HepG2 (cell line): Measurements from ENCODE around the gene GAREM1. TPM values are rescaled to one million over a fixed set of nuclear protein-coding genes. Genes with fewer than 3 reads are reported as not detected.

ENCODE experiments used
- ATAC-seq: fragments of 200-7000 bp; cut with Tn5 transposase; 3 replicates; pipeline ENCODE4 v1.9.1; 2020; ENCODE audit warnings: mild to moderate bottlenecking, moderate library complexity
- BruUV-seq: library from RNA; stranded (reverse); fragments of 400-500 nt; replicated peaks from 2 replicates; lab custom pipeline; 2021; lab: Mats Ljungman, UMichigan
- CTCF ChIA-PET: fragments of 300-600 bp; formaldehyde crosslinking; extraction: SDS; loops from one replicate; lab custom pipeline; 2021; ENCODE audit warnings: low total read pairs, inconsistent platforms, low intra/inter-chr PET ratio; lab: Yijun Ruan, JAX
- POLR2A ChIA-PET: fragments of 350-600 bp; sonication (Branson Sonifier 250); formaldehyde crosslinking; loops from one replicate; lab custom pipeline; 2020; ENCODE audit warnings: antibody characterized with exemption, inconsistent platforms; lab: Yijun Ruan, JAX
- DNase-seq: peaks from one replicate; pipeline ENCODE4 v3.0.0-alpha.2; 2015; ENCODE audit warnings: low spot score
- FAIRE-seq: peaks from 3 replicates; lab custom pipeline; 2011; peaks lifted over from hg19 to GRCh38; lab: Jason Lieb, UNC
- H2AFZ ChIP-seq: one replicate; pipeline ENCODE4 v1.6.1; 2011; ENCODE audit warnings: low read length, inconsistent platforms
- H3K27ac ChIP-seq: fragments of 300-600 bp; 3 replicates; pipeline ENCODE4 v1.8.0; 2011; ENCODE audit warnings: mixed run types, mild to moderate bottlenecking, mixed read lengths, low read length, inconsistent platforms; ENCODE audit not compliant: insufficient read depth; ENCODE audit errors: extremely low read length
- H3K27me3 ChIP-seq, 2 experiments: fragments of 200-600 bp in 1 of 2; 2 replicates in 1 of 2; 3 replicates in 1 of 2; pipeline versions ENCODE4 v1.6.0 to v1.8.0; 2011; ENCODE audit warnings: low read length in 2 of 2, mild to moderate bottlenecking in 2 of 2, moderate library complexity in 2 of 2, inconsistent platforms in 1 of 2; ENCODE audit not compliant: insufficient read depth in 2 of 2, control insufficient read depth in 1 of 2
- H3K36me3 ChIP-seq, 2 experiments: fragments of 200-600 bp in 1 of 2; replicated peaks in 1 of 2; 2 replicates in 1 of 2; 3 replicates in 1 of 2; pipeline versions ENCODE4 v1.5.1 to v1.8.0; 2011; ENCODE audit warnings: low read length in 2 of 2, inconsistent platforms in 1 of 2; ENCODE audit not compliant: insufficient read depth in 2 of 2, control insufficient read depth in 1 of 2
- H3K4me1 ChIP-seq: 2 replicates; pipeline ENCODE4 v1.5.1; 2012; ENCODE audit warnings: low read length, inconsistent platforms; ENCODE audit not compliant: insufficient read depth
- H3K4me2 ChIP-seq: 2 replicates; pipeline ENCODE4 v1.6.0; 2011; ENCODE audit warnings: low read depth, low read length, inconsistent platforms
- H3K4me3 ChIP-seq, 3 experiments: fragments of 200-600 bp in 1 of 3; sonication (generic), shearing (Covaris generic) in 1 of 3; replicated peaks in 1 of 3; 2 replicates each; pipeline ENCODE4 v1.5.1; 2011 to 2016; ENCODE audit warnings: low read length in 3 of 3, inconsistent platforms in 2 of 3, low read depth in 2 of 3, mild to moderate bottlenecking in 2 of 3, control low read depth in 1 of 3, mixed read lengths in 1 of 3; ENCODE audit not compliant: insufficient read depth in 1 of 3
- H3K79me2 ChIP-seq: one replicate; pipeline ENCODE4 v1.6.1; 2011; ENCODE audit warnings: low read length, inconsistent platforms; ENCODE audit not compliant: insufficient read depth
- H3K9ac ChIP-seq: 2 replicates; pipeline ENCODE4 v1.6.0; 2011; ENCODE audit warnings: mild to moderate bottlenecking, low read depth, low read length, inconsistent platforms; ENCODE audit not compliant: insufficient read depth
- H3K9me3 ChIP-seq: 2 replicates; pipeline ENCODE4 v1.5.1; 2012; ENCODE audit warnings: mild to moderate bottlenecking, low read length
- H4K20me1 ChIP-seq: 2 replicates; pipeline ENCODE4 v1.6.0; 2011; ENCODE audit warnings: inconsistent platforms, mild to moderate bottlenecking, low read length, moderate library complexity; ENCODE audit not compliant: insufficient read depth
- ATAD3A ChIP-seq: sonication (generic); formaldehyde crosslinking; IDR thresholded peaks from 2 replicates; pipeline ENCODE4 v1.4.0; 2020; ENCODE audit warnings: missing genetic modification reagents
- BORCS8-MEF2B ChIP-seq: sonication (generic); formaldehyde crosslinking; IDR thresholded peaks from 2 replicates; pipeline ENCODE4 v1.8.0; 2022; ENCODE audit warnings: mild to moderate bottlenecking, missing genetic modification reagents
- FOXC1 ChIP-seq: sonication (generic); formaldehyde crosslinking; IDR thresholded peaks from 2 replicates; pipeline ENCODE4 v1.8.0; 2022; ENCODE audit warnings: mild to moderate bottlenecking, missing genetic modification reagents, borderline replicate concordance
- HMGXB3 ChIP-seq: sonication (generic); formaldehyde crosslinking; IDR thresholded peaks from 2 replicates; pipeline ENCODE4 v1.4.0; 2020; ENCODE audit warnings: missing genetic modification reagents, borderline replicate concordance
- HNF4A ChIP-seq: sonication (generic); formaldehyde crosslinking; IDR thresholded peaks from 2 replicates; pipeline ENCODE4 v1.4.0; 2020; ENCODE audit warnings: missing genetic modification reagents
- KMT2A ChIP-seq: sonication (generic); formaldehyde crosslinking; IDR thresholded peaks from 2 replicates; pipeline ENCODE4 v1.4.0; 2020; ENCODE audit warnings: missing genetic modification reagents
- MLX ChIP-seq: IDR thresholded peaks from 2 replicates; pipeline ENCODE4 v1.6.1; 2016
- NKX3-1 ChIP-seq: sonication (generic); formaldehyde crosslinking; IDR thresholded peaks from 2 replicates; pipeline ENCODE4 v1.5.0; 2020; ENCODE audit warnings: missing genetic modification reagents
- SETDB1 ChIP-seq: sonication (generic); formaldehyde crosslinking; IDR thresholded peaks from 2 replicates; pipeline ENCODE4 v1.5.1; 2020; ENCODE audit warnings: missing genetic modification reagents, mild to moderate bottlenecking, borderline replicate concordance
- SRSF4 ChIP-seq: fragments of 200-400 bp; formaldehyde crosslinking; IDR thresholded peaks from one replicate; pipeline ENCODE4 v1.6.1; 2018; ENCODE audit warnings: mild to moderate bottlenecking, low read depth, low read length, moderate library complexity; ENCODE audit not compliant: poor library complexity, severe bottlenecking
- TARDBP ChIP-seq: sonication (generic); formaldehyde crosslinking; IDR thresholded peaks from 2 replicates; pipeline ENCODE4 v1.8.0; 2022; ENCODE audit warnings: mild to moderate bottlenecking, missing genetic modification reagents
- TIGD3 ChIP-seq: sonication (generic); formaldehyde crosslinking; IDR thresholded peaks from 2 replicates; pipeline ENCODE4 v1.5.1; 2020; ENCODE audit warnings: mild to moderate bottlenecking, missing genetic modification reagents, borderline replicate concordance
- TMF1 ChIP-seq: sonication (generic); formaldehyde crosslinking; IDR thresholded peaks from 2 replicates; pipeline ENCODE4 v1.8.1; 2022; ENCODE audit warnings: low read depth, missing genetic modification reagents
- ZNF33A ChIP-seq: sonication (generic); formaldehyde crosslinking; IDR thresholded peaks from 2 replicates; pipeline ENCODE4 v1.5.1; 2020; ENCODE audit warnings: missing genetic modification reagents, mild to moderate bottlenecking, moderate library complexity, borderline replicate concordance
- ZNF382 ChIP-seq: sonication (generic); formaldehyde crosslinking; IDR thresholded peaks from 2 replicates; pipeline ENCODE4 v1.5.0; 2020; ENCODE audit warnings: missing genetic modification reagents, mild to moderate bottlenecking, borderline replicate concordance
- ZNF446 ChIP-seq: sonication (generic); formaldehyde crosslinking; IDR thresholded peaks from 2 replicates; pipeline ENCODE4 v1.5.0; 2020; ENCODE audit warnings: mild to moderate bottlenecking, missing genetic modification reagents
- ZNF468 ChIP-seq: sonication (generic); formaldehyde crosslinking; IDR thresholded peaks from 2 replicates; pipeline ENCODE4 v1.8.0; 2022; ENCODE audit warnings: mild to moderate bottlenecking, moderate library complexity, missing genetic modification reagents
- ZSCAN30 ChIP-seq: sonication (generic); formaldehyde crosslinking; IDR thresholded peaks from 2 replicates; pipeline ENCODE4 v1.5.0; 2020; ENCODE audit warnings: mild to moderate bottlenecking, missing genetic modification reagents
- WGBS: methylation state at CpG from one replicate; pipeline ENCODE4 v1.1.6; 2017; ENCODE audit warnings: low lambda C conversion rate; 5-methylcytosine and 5-hydroxymethylcytosine counted together
- in situ Hi-C: cut with HindIII; loops from 2 replicates; pipeline ENCODE4 v1.10.0; 2017; ENCODE audit warnings: low pct_unique_long_range_greater_than_20kb; ENCODE audit not compliant: extremely low pct_ligation_motif_present
- intact Hi-C: fragments of 100-400 bp; cut with micrococcal nuclease; formaldehyde crosslinking; loops from one replicate; pipeline ENCODE4 v1.10.0; 2022; ENCODE audit not compliant: unreplicated experiment
- polyA plus RNA-seq, 8 experiments: library from polyadenylated mRNA; depleted of rRNA in 3 of 8; stranded (reverse) in 7 of 8; unstranded in 1 of 8; fragments of >200 nt; fragmentation: Illumina TruSeq in 4 of 8; extraction: Trizol in 4 of 8; gene quantifications; 2 replicates each; pipeline versions ENCODE4 v1.2.1 to v1.2.3, GENCODE V29; 2011 to 2016; ENCODE audit warnings: low read depth in 4 of 8, missing spikeins in 1 of 8, mixed read lengths in 1 of 8; ENCODE audit not compliant: insufficient read depth in 1 of 8
- total RNA-seq, 5 experiments: library from RNA; depleted of rRNA; stranded (reverse); fragments of >200 nt; fragmentation: Illumina TruSeq; extraction: Trizol; gene quantifications; 2 replicates each; pipeline ENCODE4 v1.2.3, GENCODE V29; 2016; ENCODE audit warnings: low read depth in 1 of 5

GAREM1 gene
- total and polyA plus RNA-seq, 2 of the 13 experiments (the other 11 are each of a cell fraction or from before 2014, with no cell fraction given), result 2.5 to 2.9 TPM

GRCh38 chr18:32319084-32319483 is 151.6 kb downstream of the GAREM1 start (continued):
- TF ChIP-seq SETDB1 (CRISPR knock-in tag) (no peak), NKX3-1 (CRISPR knock-in tag) (no peak), ZNF33A (no peak), MLX (CRISPR knock-in tag) (no peak), SRSF4 (no peak), HMGXB3 (no peak), HNF4A (peak; percentile 45; the same call in 1 of the 2 replicates)
- TF ChIP-seq, all 625 proteins: peak for 9

GRCh38 chr18:32318581-32318980 is 152.1 kb downstream of the GAREM1 start:
- ATAC-seq, result no peak
- Histone ChIP-seq H3K36me3 (no peaks in the 10 kb centered on the region), H3K27ac (no peak overlapping the region), H3K4me2 (no peak overlapping the region), H4K20me1 (no peaks in the 10 kb centered on the region), H2AFZ (no peak overlapping the region), H3K79me2 (no peaks in the 10 kb centered on the region), H3K27me3 (no peaks in the 10 kb centered on the region), H3K4me3 (no peak overlapping the region), H3K4me1 (peaks cover 32% of the 10 kb centered on the region), H3K9me3 (no peaks in the 10 kb centered on the region), H3K9ac (no peak overlapping the region)
- DNase-seq, result no peak
- ChIA-PET POLR2A (no interaction called here), CTCF (no interaction called here)
- WGBS, result 90% methylated on average over 4 of the region's 4 CpGs
- in situ Hi-C loops, result no loop called here
- BruUV-seq, result no TSS peak
- FAIRE-seq, result no peak
- intact Hi-C loops, result loop anchor here (5.0 kb wide), 1 partner anchor 54 kb away; no protein-coding TSS in a partner anchor
- TF ChIP-seq ZNF382, result no peak
- no peak for TF ChIP-seq BORCS8-MEF2B (CRISPR knock-in tag)
- TF ChIP-seq TMF1 (CRISPR knock-in tag), result no peak
- no peak for TF ChIP-seq ZSCAN30 (CRISPR knock-in tag)
- no peak for TF ChIP-seq KMT2A (CRISPR knock-in tag)
- no peak for TF ChIP-seq TIGD3
- TF ChIP-seq ZNF446 (CRISPR knock-in tag), result no peak
- no peak for TF ChIP-seq TARDBP (CRISPR knock-in tag)
- TF ChIP-seq ZNF468 (CRISPR knock-in tag), result no peak
- no peak for TF ChIP-seq FOXC1
- no peak for TF ChIP-seq ATAD3A (CRISPR knock-in tag)
